Adrenal gland (tissue), 12 donors: ENCODE data around the gene NCOA6. TPM values are rescaled to one million over a fixed set of nuclear protein-coding genes. Genes with fewer than 3 reads are reported as not detected.

Source experiments
- DNase-seq, 7 donors: peaks; one replicate each; pipeline ENCODE4 v3.0.0-alpha.2; 2019 to 2020
- H3K27ac ChIP-seq, 5 donors: fragments of 200-600 bp; sonication (generic) in 4 of 5; 1 replicate in 3 of 5; 2 replicates in 2 of 5; pipeline versions ENCODE4 v1.5.1 to v1.8.0; 2016 to 2020; ENCODE audit warnings: mild to moderate bottlenecking in 1 of 5
- H3K27me3 ChIP-seq: fragments of 200-600 bp; 2 replicates; pipeline ENCODE4 v1.8.0; 2021
- H3K36me3 ChIP-seq, 2 donors: fragments of 200-600 bp; replicated peaks in 1 of 2; 1 replicate in 1 of 2; 2 replicates in 1 of 2; pipeline versions ENCODE4 v1.5.1 to v1.8.0; 2018 to 2022
- H3K4me1 ChIP-seq, 2 donors: fragments of 200-600 bp; replicated peaks in 1 of 2; 1 replicate in 1 of 2; 2 replicates in 1 of 2; pipeline versions ENCODE4 v1.5.1 to v1.8.0; 2018 to 2021
- H3K4me3 ChIP-seq, 4 donors: fragments of 200-600 bp; sonication (generic) in 3 of 4; one replicate each; pipeline ENCODE4 v1.5.1; 2016 to 2018
- H3K9me3 ChIP-seq, 3 donors: fragments of 200-600 bp; sonication (generic) in 1 of 3; replicated peaks in 1 of 3; 1 replicate in 2 of 3; 2 replicates in 1 of 3; pipeline versions ENCODE4 v1.5.1 to v1.8.0; 2016 to 2021
- CTCF ChIP-seq, 6 experiments: fragments of 450-650 bp in 4 of 6; fragments of 200-600 bp in 2 of 6; sonication (generic) in 1 of 6; IDR thresholded peaks; 1 replicate in 5 of 6; 2 replicates in 1 of 6; pipeline versions ENCODE4 v1.5.1 to v1.8.0; 2016 to 2021; ENCODE audit warnings: antibody characterized with exemption in 6 of 6, mild to moderate bottlenecking in 2 of 6, moderate library complexity in 1 of 6
- POLR2A ChIP-seq, 2 donors: fragments of 450-650 bp; IDR thresholded peaks; one replicate each; pipeline ENCODE4 v1.6.1; 2017; ENCODE audit warnings: antibody characterized with exemption in 2 of 2, mild to moderate bottlenecking in 2 of 2, moderate library complexity in 1 of 2
- WGBS, 4 donors: extraction: QIAGEN DNeasy Blood & Tissue Kit in 2 of 4; methylation state at CpG; one replicate each; pipeline versions ENCODE4 v1.1.5 to v1.1.7; 2013 to 2017; 5-methylcytosine and 5-hydroxymethylcytosine counted together
- intact Hi-C, 2 donors: fragments of 100-400 bp; cut with DNase I; formaldehyde crosslinking; loops; one replicate each; pipeline versions ENCODE4 v1.14.1 to v1.15.0; 2022 to 2023
- polyA plus RNA-seq, 3 donors: library from polyadenylated mRNA; stranded (reverse); fragments of 200-250 nt in 2 of 3; fragments of 350-450 nt in 1 of 3; fragmentation: Illumina TruSeq in 1 of 3; extraction: RNeasy Lipid Tissue Mini Kit (QIAGEN cat#74804) in 1 of 3; gene quantifications; one replicate each; pipeline ENCODE4 v1.2.3, GENCODE V29; 2013 to 2014
- total RNA-seq, 9 donors: library from RNA; depleted of rRNA in 4 of 9; stranded (reverse); fragments of >200 nt in 4 of 9; fragments of 120-200 nt in 1 of 9; fragmentation: NEBNext Ultra II Directional in 1 of 9; extraction: Animal tissue kit (Norgen Biotek cat#: 25700) in 1 of 9; gene quantifications; one replicate each; pipeline versions ENCODE4 v1.1.0 to v1.2.4, GENCODE V29; 2013 to 2023
- donor health status: healthy with polysubstance abuse.
- donor health status: Bipolar disorder and iron deficiency.
- donor health status: DM: yes; HTN: yes; CAD: no.
- donor health status: DM: no; HTN: no; CAD: no.
- donor health status: DM: no; HTN: no; CAD: no.
- donor health status: DM: yes; HTN: yes; CAD: no.

NCOA6 gene
- total and polyA plus RNA-seq, 12 donors, result 12.2 to 58.2 (median 21.7) TPM

GRCh38 chr20:34798328-34798727 is 27.1 kb downstream of the NCOA6 start:
- intact Hi-C loops, result no loop called here
- no peak overlapping the region for H3K27ac ChIP-seq
- WGBS, 4 donors, result 66 to 84% (median 67%) methylated on average over 3 of the region's 3 CpGs

GRCh38 chr20:34797012-34797995 is 28.1 kb downstream of the NCOA6 start:
- intact Hi-C loops, result no loop called here
- TF ChIP-seq CTCF (IDR thresholded peaks at IDR 0.05), result no peak
- no peak for TF ChIP-seq POLR2A (IDR thresholded peaks at IDR 0.05)
- WGBS, 4 donors, result 91 to 94% (median 92%) methylated on average over 7 to 8 of the region's 8 CpGs
- Histone ChIP-seq H3K36me3 (no peaks in the 10 kb centered on the region), H3K4me1 (peaks cover 0 to 12% of the 10 kb centered on the region in 2 donors), H3K27ac (no peak overlapping the region), H3K9me3 (no peaks in the 10 kb centered on the region), H3K27me3 (no peaks in the 10 kb centered on the region), H3K4me3 (no peak overlapping the region)
- no peak for DNase-seq

More at GRCh38 chr20:34798328-34798727, 27.1 kb downstream of the NCOA6 start:
- TF ChIP-seq CTCF (IDR thresholded peaks at IDR 0.05) (no peak), POLR2A (IDR thresholded peaks at IDR 0.05) (no peak)
- DNase-seq, result no peak
- Histone ChIP-seq H3K9me3 (no peaks in the 10 kb centered on the region), H3K4me1 (peaks cover 0 to 11% of the 10 kb centered on the region in 2 donors), H3K36me3 (no peaks in the 10 kb centered on the region), H3K27me3 (no peaks in the 10 kb centered on the region), H3K4me3 (no peak overlapping the region)

GRCh38 chr20:34794006-34794585 is 31.4 kb downstream of the NCOA6 start:
- intact Hi-C loops, result no loop called here
- WGBS, 4 donors, result 87 to 96% (median 92%) methylated on average over 2 of the region's 2 CpGs
- DNase-seq, result no peak
- Histone ChIP-seq H3K4me1 (peaks cover 0 to 18% of the 10 kb centered on the region in 2 donors), H3K27ac (no peak overlapping the region), H3K9me3 (no peaks in the 10 kb centered on the region), H3K36me3 (peaks cover 0 to 8% of the 10 kb centered on the region in 2 donors), H3K4me3 (no peak overlapping the region), H3K27me3 (no peaks in the 10 kb centered on the region)
- TF ChIP-seq CTCF (IDR thresholded peaks at IDR 0.05) (no peak), POLR2A (IDR thresholded peaks at IDR 0.05) (no peak)

GRCh38 chr20:34792687-34793363 is 32.6 kb downstream of the NCOA6 start:
- Histone ChIP-seq H3K4me1 (peaks cover 0 to 18% of the 10 kb centered on the region in 2 donors), H3K9me3 (no peaks in the 10 kb centered on the region), H3K27me3 (no peaks in the 10 kb centered on the region), H3K36me3 (peaks cover 0 to 13% of the 10 kb centered on the region in 2 donors), H3K27ac (no peak overlapping the region), H3K4me3 (no peak overlapping the region)
- intact Hi-C loops, result no loop called here
- no peak for TF ChIP-seq POLR2A (IDR thresholded peaks at IDR 0.05)
- WGBS, 4 donors, result 95 to 99% (median 98%) methylated on average over 4 of the region's 4 CpGs
- DNase-seq, result no peak
